HCT116 (cell line): ENCODE data around the gene ARID5B. TPM values are rescaled to one million over a fixed set of nuclear protein-coding genes. Genes with fewer than 3 reads are reported as not detected.

ENCODE experiments used
- ATAC-seq: fragments of 200-7000 bp; cut with Tn5 transposase; 2 replicates; pipeline ENCODE4 v1.9.1; 2020; ENCODE audit warnings: mild to moderate bottlenecking, moderate library complexity
- BruUV-seq: library from RNA; stranded (reverse); fragments of 400-500 nt; replicated peaks from 2 replicates; lab custom pipeline; 2021; lab: Mats Ljungman, UMichigan
- CTCF ChIA-PET: fragments of 300-600 bp; sonication (Branson Sonifier 250); formaldehyde crosslinking; loops from one replicate; lab custom pipeline; 2021; ENCODE audit warnings: antibody characterized with exemption; lab: Charles Lee
- POLR2A ChIA-PET: fragments of 300-600, 350-600 bp; sonication (Branson Sonifier 250); formaldehyde crosslinking; loops from one replicate; lab custom pipeline; 2021; ENCODE audit warnings: antibody characterized with exemption; lab: Charles Lee
- RAD21 ChIA-PET, 2 experiments: fragments of 300-600 bp; sonication (Branson Sonifier 250); formaldehyde crosslinking; loops; one replicate each; lab custom pipeline; 2023; ENCODE audit warnings: low total read pairs in 2 of 2; ENCODE audit not compliant: uncharacterized antibody in 2 of 2, unreplicated experiment in 2 of 2, low non-redundant PET in 1 of 2; lab: Charles Lee
- DNase-seq: peaks from one replicate; pipeline ENCODE4 v3.0.0-alpha.2; 2010; ENCODE audit warnings: low read depth, low spot score
- H2AFZ ChIP-seq: fragments of 200-600 bp; shearing (Covaris generic), sonication (generic); 2 replicates; pipeline ENCODE4 v1.6.1; 2017; ENCODE audit warnings: low read depth, mixed run types, mixed read lengths, antibody characterized with exemption, low read length; ENCODE audit not compliant: poor library complexity, severe bottlenecking
- H3K27ac ChIP-seq: 2 replicates; pipeline ENCODE4 v1.5.1; 2012; ENCODE audit warnings: low read depth, low read length
- H3K27me3 ChIP-seq: fragments of 200-600 bp; sonication (generic); 2 replicates; pipeline ENCODE4 v1.6.1; 2016; ENCODE audit warnings: mixed run types, low read length, mixed read lengths; ENCODE audit not compliant: insufficient read depth
- H3K36me3 ChIP-seq, 2 experiments: fragments of 200-500 bp in 1 of 2; fragments of 200-600 bp in 1 of 2; sonication (Bioruptor generic) in 1 of 2; sonication (generic) in 1 of 2; 2 replicates each; pipeline versions ENCODE4 v1.5.1 to v1.6.1; 2014 to 2016; ENCODE audit warnings: low read length in 2 of 2, inconsistent platforms in 1 of 2, mixed read lengths in 1 of 2, mixed run types in 1 of 2; ENCODE audit not compliant: insufficient read depth in 2 of 2, control insufficient read depth in 1 of 2
- H3K4me1 ChIP-seq, 2 experiments: fragments of 200-600 bp in 1 of 2; sonication (generic) in 1 of 2; 2 replicates each; pipeline versions ENCODE4 v1.5.1 to v1.6.1; 2012 to 2017; ENCODE audit warnings: low read length in 2 of 2, inconsistent platforms in 1 of 2, mild to moderate bottlenecking in 1 of 2, mixed read lengths in 1 of 2, mixed run types in 1 of 2, moderate library complexity in 1 of 2; ENCODE audit not compliant: insufficient read depth in 2 of 2, control insufficient read depth in 1 of 2
- H3K4me2 ChIP-seq: fragments of 200-600 bp; sonication (generic); 2 replicates; pipeline ENCODE4 v1.6.1; 2017; ENCODE audit warnings: mixed run types, low read length, mixed read lengths
- H3K4me3 ChIP-seq, 2 experiments: fragments of 200-600 bp in 1 of 2; sonication (generic) in 1 of 2; replicated peaks in 1 of 2; 2 replicates each; pipeline ENCODE4 v1.5.1; 2011 to 2016; ENCODE audit warnings: low read length in 2 of 2, control low read depth in 1 of 2, low read depth in 1 of 2, mild to moderate bottlenecking in 1 of 2, mixed read lengths in 1 of 2, mixed run types in 1 of 2
- H3K79me2 ChIP-seq: fragments of 200-600 bp; sonication (generic); 2 replicates; pipeline ENCODE4 v1.6.1; 2017; ENCODE audit warnings: mild to moderate bottlenecking, mixed run types, low read length, moderate library complexity, mixed read lengths; ENCODE audit not compliant: insufficient read depth
- H3K9ac ChIP-seq: fragments of 200-600 bp; sonication (generic); 2 replicates; pipeline ENCODE4 v1.6.1; 2016; ENCODE audit warnings: low read length, mixed read lengths
- H3K9me2 ChIP-seq: fragments of 200-600 bp; sonication (generic), shearing (Covaris generic); 2 replicates; pipeline ENCODE4 v1.6.1; 2017; ENCODE audit warnings: mixed run types, mild to moderate bottlenecking, moderate library complexity; ENCODE audit not compliant: insufficient read depth
- H3K9me3 ChIP-seq, 2 experiments: fragments of 200-500 bp in 1 of 2; fragments of 200-600 bp in 1 of 2; sonication (Bioruptor generic) in 1 of 2; sonication (generic) in 1 of 2; 2 replicates each; pipeline ENCODE4 v1.6.1; 2014 to 2017; ENCODE audit warnings: low read length in 2 of 2, mixed read lengths in 2 of 2, inconsistent platforms in 1 of 2, low read depth in 1 of 2, mild to moderate bottlenecking in 1 of 2, mixed run types in 1 of 2, moderate library complexity in 1 of 2; ENCODE audit not compliant: control insufficient read depth in 1 of 2, insufficient read depth in 1 of 2
- H4K20me1 ChIP-seq: fragments of 200-600 bp; sonication (generic), shearing (Covaris generic); 2 replicates; pipeline ENCODE4 v1.6.1; 2017; ENCODE audit warnings: mixed run types, mild to moderate bottlenecking, moderate library complexity; ENCODE audit not compliant: insufficient read depth
- ATF3 ChIP-seq: IDR thresholded peaks from 2 replicates; pipeline ENCODE4 v1.6.1; 2012
- CBX3 ChIP-seq: IDR thresholded peaks from 2 replicates; pipeline ENCODE4 v1.6.1; 2012; ENCODE audit warnings: low read depth
- ELF1 ChIP-seq: IDR thresholded peaks from 2 replicates; pipeline ENCODE4 v1.6.1; 2012; ENCODE audit warnings: low read depth, borderline replicate concordance
- EZH2 ChIP-seq: fragments of 200-600 bp; sonication (generic); IDR thresholded peaks from 2 replicates; pipeline ENCODE4 v1.6.1; 2017; ENCODE audit warnings: antibody characterized with exemption, mixed run types
- JUND ChIP-seq: IDR thresholded peaks from 2 replicates; pipeline ENCODE4 v1.6.1; 2012
- MAX ChIP-seq: IDR thresholded peaks from 2 replicates; pipeline ENCODE4 v1.6.1; 2012
- POLR2A ChIP-seq: IDR thresholded peaks from 2 replicates; pipeline ENCODE4 v1.7.0; 2011; ENCODE audit warnings: borderline replicate concordance; ENCODE audit not compliant: insufficient read depth, insufficient read length; ENCODE audit errors: extremely low read depth
- RAD21 ChIP-seq: IDR thresholded peaks from 2 replicates; pipeline ENCODE4 v1.6.1; 2012; ENCODE audit warnings: low read depth, mild to moderate bottlenecking
- YY1 ChIP-seq: IDR thresholded peaks from 2 replicates; pipeline ENCODE4 v1.6.1; 2011; ENCODE audit warnings: low read length, low read depth, moderate library complexity, mild to moderate bottlenecking; ENCODE audit not compliant: insufficient replicate concordance; ENCODE audit errors: extremely low read depth
- ZFX ChIP-seq: fragments of 450-650 bp; IDR thresholded peaks from 2 replicates; pipeline ENCODE4 v1.6.1; 2017
- ZNF274 ChIP-seq: fragments of 200-500 bp; sonication (Bioruptor generic); IDR thresholded peaks from 2 replicates; pipeline ENCODE4 v1.6.1; 2014; ENCODE audit warnings: mild to moderate bottlenecking, low read depth, low read length, inconsistent platforms
- intact Hi-C: fragments of 100-400 bp; cut with micrococcal nuclease; formaldehyde crosslinking; loops from 2 replicates; pipeline ENCODE4 v1.10.0; 2022
- total RNA-seq: library from RNA; stranded (reverse); gene quantifications from one replicate; pipeline ENCODE4 v1.2.1, GENCODE V29; 2021; ENCODE audit not compliant: unreplicated experiment

The ARID5B gene
- total RNA-seq, 1 experiment from 2014 or later = 4.7 TPM

- ATAC-seq (no peak), DNase-seq (no peak)
- Histone ChIP-seq H3K27me3 (no peaks in the 10 kb centered on the region), H3K9me3 (no peaks in the 10 kb centered on the region), H3K4me1 (peaks cover 0 to 22% of the 10 kb centered on the region in 2 experiments; a peak in 3 of 4 replicates), H3K27ac (no peak overlapping the region), H3K36me3 (no peaks in the 10 kb centered on the region), H4K20me1 (no peaks in the 10 kb centered on the region), H3K9me2 (no peaks in the 10 kb centered on the region), H3K9ac (no peak overlapping the region), H3K4me3 (no peak overlapping the region), H2AFZ (no peak overlapping the region), H3K4me2 (no peak overlapping the region), H3K79me2 (no peaks in the 10 kb centered on the region)
- CTCF ChIA-PET = no interaction called here
- POLR2A ChIA-PET = no interaction called here
- TF ChIP-seq ELF1 = no peak
- TF ChIP-seq JUND = no peak
- no peak for TF ChIP-seq EZH2
- no peak for TF ChIP-seq ZFX
- no peak for TF ChIP-seq POLR2A
- no peak for TF ChIP-seq RAD21
- TF ChIP-seq ZNF274 = no peak
- no peak for TF ChIP-seq ATF3
- no peak for TF ChIP-seq YY1
- TF ChIP-seq CBX3 = no peak
- TF ChIP-seq MAX = no peak
- intact Hi-C loops = no loop called here
- no TSS peak for BruUV-seq
- RAD21 ChIA-PET = no interaction called here
Observed at GRCh38 chr10:62046522-62047227, 145.2 kb downstream of the ARID5B start.
